GM10847 (cell line): ENCODE data around the gene CACNG7.

Source experiments
- POLR2A ChIP-seq: IDR thresholded peaks from 2 replicates; pipeline ENCODE4 v1.6.1; 2011; ENCODE audit not compliant: insufficient read length; ENCODE audit errors: extremely low read depth

Gene CACNG7

DNA sequence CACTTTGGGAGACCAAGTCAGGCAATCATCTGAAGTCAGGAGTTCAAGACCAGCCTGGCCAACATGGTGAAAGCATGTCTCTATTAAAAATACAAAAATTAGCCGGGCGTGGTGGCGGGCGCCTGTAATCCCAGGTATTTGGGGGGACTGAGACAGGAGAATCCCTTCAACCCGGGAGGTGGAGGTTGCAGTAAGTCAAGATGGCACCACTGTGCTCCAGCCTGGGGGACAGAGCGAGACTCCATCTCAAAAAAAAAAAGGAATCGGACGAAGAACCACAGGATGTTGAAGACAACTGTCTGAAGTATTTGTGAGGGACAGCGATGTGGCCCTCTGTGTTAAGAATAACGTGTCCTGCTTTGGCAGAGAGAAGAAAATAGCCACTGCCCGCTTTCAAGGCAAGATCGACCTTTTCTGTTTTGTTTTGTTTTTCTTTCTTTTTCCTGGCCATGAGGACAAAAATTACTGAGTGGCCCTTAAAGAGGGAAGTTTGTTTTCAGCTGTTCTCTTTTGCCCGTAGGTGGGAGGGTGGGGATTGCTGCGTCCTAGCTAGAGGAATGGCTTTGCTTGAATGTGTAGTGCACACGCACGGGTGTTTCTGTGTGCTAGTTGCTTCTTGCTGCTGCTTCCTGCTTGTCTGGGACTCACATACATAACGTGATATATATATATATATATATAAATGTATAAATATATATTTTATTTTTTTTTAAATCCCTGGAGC, 33.3 kb upstream of the CACNG7 start:
- TF ChIP-seq POLR2A: no peak

DNA sequence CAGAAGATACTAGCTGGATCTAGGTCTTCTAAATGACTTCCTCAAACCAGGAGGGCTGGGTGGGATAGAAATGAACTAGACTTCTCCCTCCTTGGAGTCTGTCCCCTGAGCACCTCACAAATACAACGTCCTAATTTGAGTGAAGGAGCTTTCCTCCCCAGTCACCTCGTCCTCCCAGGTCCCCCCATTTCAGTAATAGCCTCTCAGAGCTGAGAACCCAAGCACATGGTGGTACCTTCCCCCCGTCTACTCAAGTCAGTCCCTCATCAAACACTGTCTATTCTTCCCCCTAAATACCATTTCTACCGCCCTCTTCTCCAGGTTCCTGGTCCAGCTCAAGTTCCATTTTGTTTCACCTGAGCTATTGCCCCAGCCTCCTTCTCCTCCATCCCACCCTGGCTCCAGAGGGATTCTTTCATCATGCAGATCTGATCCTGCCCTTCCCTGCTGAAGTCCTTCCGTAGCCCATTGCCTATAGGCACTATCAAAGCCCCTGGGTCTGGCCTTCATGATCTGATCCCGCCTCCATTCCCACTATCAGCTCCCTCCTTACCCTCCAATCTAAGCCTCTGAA, 32.3 kb upstream of the CACNG7 start:
- TF ChIP-seq POLR2A: no peak

- TF ChIP-seq POLR2A: no peak
These were observed 31.7 kb upstream of the CACNG7 start for GRCh38 chr19:53877361-53877766.

- no peak for TF ChIP-seq POLR2A
These were observed 30.3 kb upstream of the CACNG7 start for GRCh38 chr19:53878776-53879139.

- no peak for TF ChIP-seq POLR2A
These were observed 29.7 kb upstream of the CACNG7 start for GRCh38 chr19:53879140-53880081.

GRCh38 chr19:53880711-53881481, 28.2 kb upstream of the CACNG7 start:
- TF ChIP-seq POLR2A: no peak

DNA sequence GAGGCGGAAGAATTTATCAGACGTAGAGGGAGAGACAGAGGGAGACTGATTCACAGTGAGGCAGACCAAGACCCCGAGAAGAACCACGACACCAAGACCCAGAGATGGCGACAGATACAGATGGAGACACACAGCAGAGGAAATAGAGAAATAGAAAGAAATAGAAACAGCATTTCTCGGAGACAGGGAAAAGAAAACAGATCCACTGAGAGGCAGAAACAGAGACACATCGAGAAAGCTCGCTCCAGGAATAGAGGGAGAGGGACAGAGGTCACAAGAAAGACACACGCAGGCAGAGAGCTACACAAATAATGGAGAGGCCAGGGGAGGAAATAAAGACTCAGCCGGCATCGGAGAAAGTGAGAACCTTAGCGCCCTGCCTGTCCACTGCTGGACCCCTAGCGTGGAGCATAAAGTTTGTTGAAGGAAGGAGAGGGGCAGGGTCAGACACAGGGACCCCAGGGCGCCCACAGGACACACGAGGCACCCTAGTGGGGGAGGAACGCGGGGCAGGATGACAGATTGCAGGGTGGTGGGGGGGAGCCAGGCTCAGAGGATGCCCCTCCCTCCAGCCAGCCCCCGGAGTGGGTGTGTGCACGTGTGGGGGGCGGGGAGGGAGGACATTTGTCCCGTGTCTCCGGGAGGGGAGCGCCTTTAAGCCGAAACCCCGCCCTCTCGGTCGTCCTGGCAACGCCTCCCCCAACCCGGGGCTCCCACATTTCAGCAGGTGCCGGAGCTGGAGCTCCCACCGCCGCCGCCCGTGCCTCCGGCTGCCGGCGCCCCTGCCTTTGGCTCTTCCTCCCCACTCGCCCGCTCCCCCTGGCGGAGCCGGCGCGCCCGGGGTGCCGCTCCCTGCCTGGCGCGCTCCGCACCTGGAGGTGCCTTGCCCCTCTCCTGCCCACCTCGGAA, 27.3 kb upstream of the CACNG7 start, which contains the start of gene PRKCG:
TSS of gene PRKCG (plus strand) at position 716 of the 909 bp plus-strand sequence. CDS start 298 bp downstream, outside the sequence.
- no peak for TF ChIP-seq POLR2A

- no peak for TF ChIP-seq POLR2A
These were observed 26.6 kb upstream of the CACNG7 start for GRCh38 chr19:53882391-53883050.

- no peak for TF ChIP-seq POLR2A
These were observed 25.8 kb upstream of the CACNG7 start for GRCh38 chr19:53883231-53883661.

DNA sequence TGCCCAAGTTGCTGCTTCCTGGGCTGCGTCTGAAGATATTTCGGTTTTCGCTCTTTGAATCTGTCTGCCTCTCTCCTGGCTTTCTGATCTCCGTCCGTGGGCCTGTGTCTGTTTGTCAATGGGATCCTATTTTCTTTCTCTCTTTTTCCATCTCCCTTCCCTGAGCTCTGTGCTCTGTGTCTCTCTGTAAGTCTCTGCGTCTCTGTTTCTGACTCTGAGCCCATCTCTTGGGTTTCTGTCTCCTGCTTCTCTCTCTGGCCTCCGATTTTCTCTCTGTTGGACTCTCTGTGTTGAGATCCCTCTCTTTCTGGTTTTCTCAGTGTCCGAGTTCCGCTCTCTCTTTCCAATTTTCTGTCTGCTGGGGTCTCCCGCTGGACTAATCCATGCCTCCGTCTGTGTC, 25.3 kb upstream of the CACNG7 start:
- no peak for TF ChIP-seq POLR2A

DNA sequence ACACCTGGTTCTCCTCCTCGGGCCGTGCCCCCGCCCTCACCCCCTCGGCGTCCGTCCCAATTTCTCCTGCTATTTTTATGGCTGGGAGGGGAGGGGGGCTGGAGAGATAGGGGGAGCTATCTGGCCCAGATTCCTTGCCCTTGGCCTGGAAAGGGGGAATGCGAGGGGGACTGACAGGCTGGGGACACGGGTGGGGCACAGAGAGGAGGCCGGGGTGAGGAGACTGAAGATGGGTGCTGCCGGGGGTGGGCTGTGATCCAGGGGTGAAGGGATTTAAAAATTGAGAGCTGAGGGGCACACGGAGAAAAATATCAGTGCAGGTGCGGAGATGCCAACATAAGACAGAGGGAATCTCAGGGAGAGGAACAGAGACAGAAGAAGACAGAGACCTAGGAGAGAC, 24.8 kb upstream of the CACNG7 start:
- TF ChIP-seq POLR2A: no peak

- TF ChIP-seq POLR2A: no peak
These were observed 24.0 kb upstream of the CACNG7 start for GRCh38 chr19:53885036-53885435.

DNA sequence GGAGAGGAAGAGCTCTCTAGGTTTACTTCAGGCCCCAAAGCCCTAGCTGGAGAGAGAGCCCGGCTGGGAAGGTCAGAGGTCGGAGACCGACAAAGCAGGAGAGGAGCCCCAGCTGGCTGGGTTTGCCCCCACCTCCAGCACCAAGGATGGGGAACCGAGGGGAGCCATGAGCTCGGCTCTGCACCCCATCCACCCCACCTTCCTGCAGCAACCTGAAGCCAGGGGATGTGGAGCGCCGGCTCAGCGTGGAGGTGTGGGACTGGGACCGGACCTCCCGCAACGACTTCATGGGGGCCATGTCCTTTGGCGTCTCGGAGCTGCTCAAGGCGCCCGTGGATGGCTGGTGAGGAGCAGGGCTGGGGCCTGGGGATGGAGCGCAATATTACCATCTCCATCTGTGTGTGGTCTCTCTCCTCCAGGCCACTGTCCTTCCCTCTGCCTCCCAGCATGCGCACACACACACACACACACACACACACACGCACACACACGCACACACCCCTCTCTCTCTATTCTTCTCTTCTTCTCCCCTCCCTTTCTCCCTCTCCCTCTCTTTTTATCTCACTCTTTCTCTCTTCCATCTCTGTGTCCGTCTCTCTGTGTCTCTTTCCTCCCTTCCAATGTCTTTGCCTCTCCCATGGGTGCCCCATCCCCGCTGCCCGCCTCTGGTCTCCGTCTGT, 16.6 kb upstream of the CACNG7 start:
- TF ChIP-seq POLR2A: no peak
